Measurements from ENCODE around the gene CYSRT1. TPM values are rescaled to one million over a fixed set of nuclear protein-coding genes. Genes with fewer than 3 reads are reported as not detected.

Gene CYSRT1
- total RNA-seq, 1 experiment from 2014 or later = 1.3 TPM

- no peak for DNase-seq
- Histone ChIP-seq H3F3A (ENCODE audit: low read length, unreplicated experiment) (peaks cover 2% of the 10 kb centered on the region), H3K4me2 (ENCODE audit: low read length) (peak overlapping the region; percentile 57), H2AFZ (ENCODE audit: low read length) (no peak overlapping the region), H3K9ac (ENCODE audit: low read length) (no peak overlapping the region), H3K4me3 (ENCODE audit: low read length) (no peak overlapping the region), H3K79me2 (ENCODE audit: low read length) (peaks cover 19% of the 10 kb centered on the region), H3K9me3 (ENCODE audit: low read length) (no peaks in the 10 kb centered on the region), H4K20me1 (ENCODE audit: low read length) (no peaks in the 10 kb centered on the region), H3K4me1 (ENCODE audit: insufficient read depth, low read length) (peaks cover 40% of the 10 kb centered on the region), H3K27me3 (ENCODE audit: low read length) (no peaks in the 10 kb centered on the region), H3K36me3 (ENCODE audit: low read depth, low read length) (no peaks in the 10 kb centered on the region), H3K9me2 (replicated peaks; ENCODE audit: low read length) (no peaks in the 10 kb centered on the region), H3K27ac (ENCODE audit: low read length) (no peak overlapping the region)
- ChIA-PET POLR2A (ENCODE audit: unreplicated experiment) (no interaction called here), CTCF (interaction anchor here (1.1 kb wide), 1 partner anchor 72 kb away, joined by 3 read pairs; no protein-coding TSS in a partner anchor)
- ATAC-seq = no peak
- intact Hi-C loops (cut with micrococcal nuclease) = loop anchor here (5.0 kb wide), 2 partner anchors 41 to 111 kb away; partner anchors contain the start of genes ANAPC2 and SSNA1
- no TSS peak for BruUV-seq (replicated peaks)
- TF ChIP-seq CTCF (conservative IDR thresholded peaks at IDR 0.05; ENCODE audit: low read depth, low read length) (no peak), EZH2phosphoT487 (IDR thresholded peaks at IDR 0.05; ENCODE audit: borderline replicate concordance, low read length) (no peak), EZH2 (IDR thresholded peaks at IDR 0.05; ENCODE audit: low read length, unreplicated experiment) (no peak)
These were observed 3.6 kb downstream of the CYSRT1 start for GRCh38 chr9:137228506-137228967.

GRCh38 chr9:137228968-137229896 is 4.3 kb downstream of the CYSRT1 start:
- Histone ChIP-seq H4K20me1 (ENCODE audit: low read length) (no peaks in the 10 kb centered on the region), H3K36me3 (ENCODE audit: low read depth, low read length) (no peaks in the 10 kb centered on the region), H3K9me3 (ENCODE audit: low read length) (no peaks in the 10 kb centered on the region), H3K27ac (ENCODE audit: low read length) (no peak overlapping the region), H2AFZ (ENCODE audit: low read length) (no peak overlapping the region), H3K9ac (ENCODE audit: low read length) (no peak overlapping the region), H3F3A (ENCODE audit: low read length, unreplicated experiment) (no peaks in the 10 kb centered on the region), H3K27me3 (ENCODE audit: low read length) (no peaks in the 10 kb centered on the region), H3K79me2 (ENCODE audit: low read length) (peaks cover 14% of the 10 kb centered on the region), H3K4me3 (ENCODE audit: low read length) (no peak overlapping the region), H3K9me2 (replicated peaks; ENCODE audit: low read length) (no peaks in the 10 kb centered on the region), H3K4me1 (ENCODE audit: insufficient read depth, low read length) (peaks cover 35% of the 10 kb centered on the region), H3K4me2 (ENCODE audit: low read length) (0 out of 2 replicates have a peak overlapping the region, but pooled peaks have one; percentile 57)
- TF ChIP-seq EZH2 (IDR thresholded peaks at IDR 0.05; ENCODE audit: low read length, unreplicated experiment) (no peak), CTCF (conservative IDR thresholded peaks at IDR 0.05; ENCODE audit: low read depth, low read length) (no peak), EZH2phosphoT487 (IDR thresholded peaks at IDR 0.05; ENCODE audit: borderline replicate concordance, low read length) (no peak)
- intact Hi-C loops (cut with micrococcal nuclease) = loop anchor here (5.0 kb wide), 2 partner anchors 42 to 112 kb away; partner anchors contain the start of genes ANAPC2 and SSNA1
- BruUV-seq (replicated peaks) = no TSS peak
- POLR2A ChIA-PET (ENCODE audit: unreplicated experiment) = no interaction called here
- CTCF ChIA-PET = interaction anchor here (0.5 kb wide), 1 partner anchor 28 kb away, joined by 4 read pairs; no protein-coding TSS in a partner anchor
- DNase-seq = no peak
- no peak for ATAC-seq
